ENCODE data around the gene DNAH14. TPM values are rescaled to one million over a fixed set of nuclear protein-coding genes. Genes with fewer than 3 reads are reported as not detected.

DNAH14 gene
- total and polyA plus RNA-seq, 2 donors (not counting 3 experiments of a cell fraction or from before 2014, with no cell fraction given), result 1.5 to 7.1 TPM

DNA sequence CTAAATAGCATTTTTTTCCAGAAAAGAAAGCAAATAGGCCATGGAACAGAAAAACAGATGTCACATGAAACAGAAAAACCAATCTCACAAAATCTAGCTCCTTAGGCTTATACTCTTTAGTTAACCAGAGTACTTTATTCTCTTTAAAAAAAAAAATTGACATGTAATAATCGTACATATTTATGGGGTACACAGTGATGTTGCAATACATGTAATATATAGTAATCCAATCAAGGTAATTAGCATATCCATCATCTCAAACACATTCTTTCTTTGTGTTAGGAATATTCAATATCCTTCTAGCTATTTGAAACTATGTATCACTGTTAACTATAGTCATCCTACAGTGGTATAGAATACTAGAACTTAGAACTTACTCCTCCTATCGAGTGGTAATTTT lies 478.3 kb downstream of the DNAH14 start:
- peaks cover 7% of the 10 kb centered on the region for H3K79me2 ChIP-seq (ENCODE audit: control insufficient read depth, insufficient read depth, low read length)
- CTCF ChIA-PET, result interaction anchor here (1.2 to 1.4 kb wide), 2 partner anchors 34 to 88 kb away, joined by 3 to 4 read pairs; no protein-coding TSS in a partner anchor
- dilution Hi-C loops (cut with MboI; ENCODE audit: extremely low pct_ligation_motif_present, low sequenced_read_pairs) (no loop called here), intact Hi-C loops (cut with micrococcal nuclease) (no loop called here)
- no peak overlapping the region for H2AFZ ChIP-seq (ENCODE audit: low read depth, low read length)
- DNase-seq (ENCODE audit: low read depth, low spot score), result no peak
- H3K36me3 ChIP-seq (ENCODE audit: control insufficient read depth in 2 of 2, extremely low read depth in 1 of 2, insufficient read depth in 2 of 2, low read length in 2 of 2), result peaks cover 22 to 27% of the 10 kb centered on the region in 2 experiments
- H3K27ac ChIP-seq (ENCODE audit: insufficient read depth, low read depth, low read length), result no peak overlapping the region
- TF ChIP-seq GATA2 (IDR thresholded peaks at IDR 0.05; ENCODE audit: insufficient read depth, insufficient read length, low read depth, low read length), result no peak
- TF ChIP-seq, protein P1, sequence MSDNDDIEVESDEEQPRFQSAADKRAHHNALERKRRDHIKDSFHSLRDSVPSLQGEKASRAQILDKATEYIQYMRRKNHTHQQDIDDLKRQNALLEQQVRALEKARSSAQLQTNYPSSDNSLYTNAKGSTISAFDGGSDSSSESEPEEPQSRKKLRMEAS (IDR thresholded peaks at IDR 0.05; ENCODE audit: insufficient read depth, insufficient read length), result no peak
- TF ChIP-seq MYC (IDR thresholded peaks at IDR 0.05; ENCODE audit: low read depth, low read length), result no peak
- no peak for TF ChIP-seq POLR2AphosphoS5 (IDR thresholded peaks at IDR 0.05; ENCODE audit: insufficient read depth, low read depth, low read length)
- TF ChIP-seq, protein P2, sequence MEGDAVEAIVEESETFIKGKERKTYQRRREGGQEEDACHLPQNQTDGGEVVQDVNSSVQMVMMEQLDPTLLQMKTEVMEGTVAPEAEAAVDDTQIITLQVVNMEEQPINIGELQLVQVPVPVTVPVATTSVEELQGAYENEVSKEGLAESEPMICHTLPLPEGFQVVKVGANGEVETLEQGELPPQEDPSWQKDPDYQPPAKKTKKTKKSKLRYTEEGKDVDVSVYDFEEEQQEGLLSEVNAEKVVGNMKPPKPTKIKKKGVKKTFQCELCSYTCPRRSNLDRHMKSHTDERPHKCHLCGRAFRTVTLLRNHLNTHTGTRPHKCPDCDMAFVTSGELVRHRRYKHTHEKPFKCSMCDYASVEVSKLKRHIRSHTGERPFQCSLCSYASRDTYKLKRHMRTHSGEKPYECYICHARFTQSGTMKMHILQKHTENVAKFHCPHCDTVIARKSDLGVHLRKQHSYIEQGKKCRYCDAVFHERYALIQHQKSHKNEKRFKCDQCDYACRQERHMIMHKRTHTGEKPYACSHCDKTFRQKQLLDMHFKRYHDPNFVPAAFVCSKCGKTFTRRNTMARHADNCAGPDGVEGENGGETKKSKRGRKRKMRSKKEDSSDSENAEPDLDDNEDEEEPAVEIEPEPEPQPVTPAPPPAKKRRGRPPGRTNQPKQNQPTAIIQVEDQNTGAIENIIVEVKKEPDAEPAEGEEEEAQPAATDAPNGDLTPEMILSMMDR (IDR thresholded peaks at IDR 0.05; ENCODE audit: extremely low read depth in 1 of 2, insufficient read depth in 1 of 2, low read depth in 1 of 2, low read length in 2 of 2), result no peak
- TF ChIP-seq EZH2 (IDR thresholded peaks at IDR 0.05; ENCODE audit: borderline replicate concordance, low read depth, low read length, severe bottlenecking), result no peak
- TF ChIP-seq POLR2A (IDR thresholded peaks at IDR 0.05; ENCODE audit: low read depth, low read length), result no peak
- TF ChIP-seq JUN (IDR thresholded peaks at IDR 0.05; ENCODE audit: borderline replicate concordance, insufficient read depth, insufficient read length, low read depth), result no peak
- TF ChIP-seq FOS (IDR thresholded peaks at IDR 0.05; ENCODE audit: borderline replicate concordance, insufficient read depth, low read length), result no peak
- no peaks in the 10 kb centered on the region for H3K9me3 ChIP-seq (replicated peaks; ENCODE audit: control insufficient read depth, insufficient read depth, low read length)
- H4K20me1 ChIP-seq (replicated peaks; ENCODE audit: control insufficient read depth, extremely low read depth, insufficient read depth, low read length), result no peaks in the 10 kb centered on the region
- no peak overlapping the region for H3K9ac ChIP-seq (replicated peaks; ENCODE audit: extremely low read depth, insufficient read depth, low read length)
- no peaks in the 10 kb centered on the region for H3K4me1 ChIP-seq (ENCODE audit: control insufficient read depth, extremely low read depth, insufficient read depth, low read length)
- POLR2A ChIA-PET, result no interaction called here
- FAIRE-seq, result no peak
- no peaks in the 10 kb centered on the region for H3K9me1 ChIP-seq (replicated peaks; ENCODE audit: control insufficient read depth, extremely low read depth, insufficient read depth, low read length)
- BruUV-seq (replicated peaks), result no TSS peak
- no peak overlapping the region for H3K4me2 ChIP-seq (ENCODE audit: insufficient read depth, low read length)
- H3K4me3 ChIP-seq (replicated peaks in 1 of 3; ENCODE audit: insufficient read depth in 1 of 3, low read depth in 1 of 3, low read length in 3 of 3), result no peak overlapping the region
- H3K27me3 ChIP-seq (ENCODE audit: control insufficient read depth in 2 of 2, insufficient read depth in 2 of 2, low read length in 2 of 2), result no peaks in the 10 kb centered on the region

All from endothelial cell of umbilical vein (primary cell).